Prostate gland (tissue), 2 donors: ENCODE results near the gene CABP4. TPM values are rescaled to one million over a fixed set of nuclear protein-coding genes. Genes with fewer than 3 reads are reported as not detected.
A peak's percentile ranks its signal among the peaks of the same experiment; 100 is the strongest.
"Not testable (repeated sequence)": the region's sequence is repeated elsewhere in the genome, so short reads cannot be mapped to it uniquely, and the experiment has no call there.

Experiments used
- DNase-seq: peaks from one replicate; pipeline ENCODE4 v3.0.0-alpha.2; 2019; ENCODE audit warnings: low spot score
- H3K27ac ChIP-seq, 2 donors: fragments of 200-600 bp; sonication (generic); 2 replicates each; pipeline ENCODE4 v1.5.1; 2017 to 2019
- H3K27me3 ChIP-seq: fragments of 200-600 bp; sonication (generic); replicated peaks from 2 replicates; pipeline ENCODE4 v1.5.1; 2019; ENCODE audit not compliant: insufficient read depth
- H3K36me3 ChIP-seq, 2 donors: fragments of 200-600 bp; sonication (generic); 1 replicate in 1 of 2; 2 replicates in 1 of 2; pipeline versions ENCODE4 v1.5.1 to v1.8.1; 2017 to 2019
- H3K4me1 ChIP-seq: fragments of 200-600 bp; sonication (generic); replicated peaks from 2 replicates; pipeline ENCODE4 v1.5.1; 2019
- H3K4me3 ChIP-seq, 2 donors: fragments of 200-600 bp; sonication (generic); 2 replicates each; pipeline ENCODE4 v1.5.1; 2017 to 2019
- H3K9me3 ChIP-seq: fragments of 200-600 bp; sonication (generic); 2 replicates; pipeline ENCODE4 v1.5.1; 2017
- POLR2A ChIP-seq: fragments of 450-650 bp; IDR thresholded peaks from one replicate; pipeline ENCODE4 v1.6.1; 2016; ENCODE audit warnings: antibody characterized with exemption, mild to moderate bottlenecking
- POLR2AphosphoS5 ChIP-seq: sonication (generic); formaldehyde crosslinking; IDR thresholded peaks from one replicate; pipeline ENCODE4 v1.6.1; 2017; ENCODE audit warnings: antibody characterized with exemption
- WGBS: methylation state at CpG from one replicate; pipeline ENCODE4 v1.1.5; 2018; 5-methylcytosine and 5-hydroxymethylcytosine counted together
- intact Hi-C: fragments of 100-400 bp; cut with DNase I; formaldehyde crosslinking; loops from one replicate; pipeline ENCODE4 v1.14.2; 2022
- total RNA-seq, 2 donors: library from RNA; depleted of rRNA; stranded (reverse); fragments of >200 nt; gene quantifications; one replicate each; pipeline ENCODE4 v1.1.0, GENCODE V29; 2016
- TF ChIP-seq, protein P1 (sequence below), 4 experiments: fragments of 200-600 bp in 2 of 4; fragments of 450-650 bp in 2 of 4; sonication (generic) in 2 of 4; IDR thresholded peaks; 1 replicate in 3 of 4; 2 replicates in 1 of 4; pipeline ENCODE4 v1.5.1; 2016 to 2019; ENCODE audit warnings: antibody characterized with exemption in 4 of 4, mild to moderate bottlenecking in 2 of 4, moderate library complexity in 2 of 4

Gene CABP4
- total RNA-seq, 2 donors from 2014 or later: 4.3 to 6.1 TPM

DNA sequence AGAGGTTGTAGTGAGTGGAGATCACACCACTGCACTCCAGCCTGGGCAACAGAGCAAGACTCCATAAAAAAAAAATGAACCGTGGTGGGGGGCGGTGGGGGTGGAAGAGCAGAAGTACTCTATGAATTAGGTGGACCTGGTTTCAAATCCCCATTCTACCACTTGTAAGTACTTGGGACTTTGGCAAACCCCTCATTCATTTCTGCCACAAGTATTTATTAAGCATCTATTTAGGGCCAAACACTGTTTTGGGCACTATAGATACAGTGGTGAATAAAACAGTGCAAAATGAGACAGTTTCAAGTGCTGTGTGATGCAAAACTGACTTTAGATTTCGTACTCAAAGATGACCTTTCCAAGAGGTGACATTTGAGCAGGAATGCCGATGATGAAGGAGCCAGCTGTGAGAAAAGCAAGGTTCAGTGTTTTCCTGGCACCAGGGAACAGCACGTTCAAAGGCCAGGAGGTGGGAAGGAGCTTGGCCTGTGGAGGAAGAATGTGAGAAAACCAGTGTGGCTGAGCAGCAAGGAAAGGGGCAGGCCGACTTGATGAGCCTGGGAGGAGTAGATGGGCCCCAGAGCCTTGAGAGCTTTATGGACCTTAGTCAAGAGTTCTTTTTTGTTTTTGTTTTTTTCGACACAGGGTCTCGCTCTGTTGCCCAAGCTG is 15.3 kb downstream of the CABP4 start:
- 81% methylated on average over 8 of the region's 8 CpGs for WGBS
- H3K27ac ChIP-seq: no peak overlapping the region

DNA sequence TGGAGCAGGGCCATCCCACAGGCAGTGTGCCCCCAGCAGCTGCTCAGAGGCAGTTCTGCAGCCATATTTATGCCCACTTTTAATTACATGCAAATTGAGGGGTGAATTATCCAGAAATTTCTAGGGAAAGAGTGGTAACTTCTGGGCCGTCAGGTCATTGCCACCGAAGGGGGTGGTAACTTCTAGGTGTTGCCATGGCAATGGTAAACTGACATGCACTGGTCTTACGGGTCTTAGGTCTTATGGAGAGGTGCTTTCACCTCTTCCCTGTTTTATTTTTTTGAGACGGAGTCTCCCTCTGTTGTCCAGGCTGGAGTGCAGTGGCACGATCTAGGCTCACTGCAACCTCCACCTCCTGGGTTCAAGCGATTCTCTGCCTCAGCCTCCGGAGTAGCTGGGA is 17.7 kb downstream of the CABP4 start:
- intact Hi-C loops: no loop called here

More for the DNA sequence above, 15.3 kb downstream of the CABP4 start:
- TF ChIP-seq, protein P1, sequence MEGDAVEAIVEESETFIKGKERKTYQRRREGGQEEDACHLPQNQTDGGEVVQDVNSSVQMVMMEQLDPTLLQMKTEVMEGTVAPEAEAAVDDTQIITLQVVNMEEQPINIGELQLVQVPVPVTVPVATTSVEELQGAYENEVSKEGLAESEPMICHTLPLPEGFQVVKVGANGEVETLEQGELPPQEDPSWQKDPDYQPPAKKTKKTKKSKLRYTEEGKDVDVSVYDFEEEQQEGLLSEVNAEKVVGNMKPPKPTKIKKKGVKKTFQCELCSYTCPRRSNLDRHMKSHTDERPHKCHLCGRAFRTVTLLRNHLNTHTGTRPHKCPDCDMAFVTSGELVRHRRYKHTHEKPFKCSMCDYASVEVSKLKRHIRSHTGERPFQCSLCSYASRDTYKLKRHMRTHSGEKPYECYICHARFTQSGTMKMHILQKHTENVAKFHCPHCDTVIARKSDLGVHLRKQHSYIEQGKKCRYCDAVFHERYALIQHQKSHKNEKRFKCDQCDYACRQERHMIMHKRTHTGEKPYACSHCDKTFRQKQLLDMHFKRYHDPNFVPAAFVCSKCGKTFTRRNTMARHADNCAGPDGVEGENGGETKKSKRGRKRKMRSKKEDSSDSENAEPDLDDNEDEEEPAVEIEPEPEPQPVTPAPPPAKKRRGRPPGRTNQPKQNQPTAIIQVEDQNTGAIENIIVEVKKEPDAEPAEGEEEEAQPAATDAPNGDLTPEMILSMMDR (IDR thresholded peaks at IDR 0.05): no peak
- no peak for TF ChIP-seq POLR2A
- TF ChIP-seq POLR2AphosphoS5: no peak
- H3K36me3 ChIP-seq: peaks cover 0 to 4% of the 10 kb centered on the region in 2 donors
- H3K4me1 ChIP-seq: peaks cover 4% of the 10 kb centered on the region
- no peaks in the 10 kb centered on the region for H3K27me3 ChIP-seq
- H3K4me3 ChIP-seq: no peak overlapping the region
- no peak for DNase-seq
- no peaks in the 10 kb centered on the region for H3K9me3 ChIP-seq
- intact Hi-C loops: no loop called here

DNA sequence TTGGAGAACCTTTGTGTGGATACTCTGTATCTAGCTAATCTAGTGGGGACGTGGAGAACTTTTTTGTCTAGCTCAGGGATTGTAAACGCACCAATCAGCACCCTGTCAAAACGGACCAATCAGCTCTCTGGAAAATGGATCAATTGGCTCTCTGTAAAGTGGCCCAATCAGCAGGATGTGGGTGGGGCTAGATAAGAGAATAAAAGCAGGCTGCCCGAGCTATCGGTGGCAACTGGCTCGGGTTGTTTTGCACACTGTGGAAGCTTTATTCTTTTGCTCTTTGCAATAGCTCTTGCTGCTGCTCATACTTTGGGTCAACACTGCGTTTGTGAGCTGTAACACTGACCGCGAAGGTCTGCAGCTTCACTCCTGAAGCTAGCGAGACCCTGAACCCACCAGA is 21.5 kb downstream of the CABP4 start:
- H3K27ac ChIP-seq, H3K36me3 ChIP-seq, H3K4me1 ChIP-seq, H3K9me3 ChIP-seq, intact Hi-C loops, H3K4me3 ChIP-seq, DNase-seq, H3K27me3 ChIP-seq: not testable (repeated sequence)
- 86% methylated on average over 10 of the region's 10 CpGs for WGBS

More for the DNA sequence above, 17.7 kb downstream of the CABP4 start:
- no peak overlapping the region for H3K4me3 ChIP-seq
- DNase-seq: no peak
- H3K27ac ChIP-seq: no peak overlapping the region
- H3K4me1 ChIP-seq: no peaks in the 10 kb centered on the region
- TF ChIP-seq POLR2AphosphoS5: no peak
- TF ChIP-seq POLR2A: no peak
- TF ChIP-seq, protein P1 (IDR thresholded peaks at IDR 0.05): no peak
- no peaks in the 10 kb centered on the region for H3K27me3 ChIP-seq
- no peaks in the 10 kb centered on the region for H3K9me3 ChIP-seq
- H3K36me3 ChIP-seq: no peaks in the 10 kb centered on the region
- WGBS: 75% methylated on average over 7 of the region's 7 CpGs

DNA sequence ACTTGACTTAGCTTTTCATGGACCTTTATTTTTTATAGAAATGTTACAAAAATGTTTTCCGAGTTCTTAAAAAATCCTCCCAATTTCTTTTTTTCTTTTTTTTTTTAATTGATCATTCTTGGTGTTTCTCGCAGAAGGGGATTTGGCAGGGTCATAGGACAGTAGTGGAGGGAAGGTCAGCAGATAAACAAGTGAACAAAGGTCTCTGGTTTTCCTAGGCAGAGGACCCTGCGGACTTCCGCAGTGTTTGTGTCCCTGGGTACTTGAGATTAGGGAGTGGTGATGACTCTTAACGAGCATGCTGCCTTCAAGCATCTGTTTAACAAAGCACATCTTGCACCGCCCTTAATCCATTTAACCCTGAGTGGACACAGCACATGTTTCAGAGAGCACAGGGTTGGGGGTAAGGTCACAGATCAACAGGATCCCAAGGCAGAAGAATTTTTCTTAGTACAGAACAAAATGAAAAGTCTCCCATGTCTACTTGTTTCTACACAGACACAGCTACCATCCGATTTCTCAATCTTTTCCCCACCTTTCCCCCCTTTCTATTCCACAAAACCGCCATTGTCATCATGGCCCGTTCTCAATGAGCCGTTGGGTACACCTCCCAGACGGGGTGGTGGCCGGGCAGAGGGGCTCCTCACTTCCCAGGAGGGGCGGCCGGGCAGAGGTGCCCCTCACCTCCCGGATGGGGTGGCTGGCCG is 22.3 kb downstream of the CABP4 start:
- H3K9me3 ChIP-seq, H3K27me3 ChIP-seq, intact Hi-C loops, DNase-seq, H3K36me3 ChIP-seq, H3K4me1 ChIP-seq, H3K27ac ChIP-seq, H3K4me3 ChIP-seq: not testable (repeated sequence)
- 80% methylated on average over 15 of the region's 16 CpGs for WGBS

DNA sequence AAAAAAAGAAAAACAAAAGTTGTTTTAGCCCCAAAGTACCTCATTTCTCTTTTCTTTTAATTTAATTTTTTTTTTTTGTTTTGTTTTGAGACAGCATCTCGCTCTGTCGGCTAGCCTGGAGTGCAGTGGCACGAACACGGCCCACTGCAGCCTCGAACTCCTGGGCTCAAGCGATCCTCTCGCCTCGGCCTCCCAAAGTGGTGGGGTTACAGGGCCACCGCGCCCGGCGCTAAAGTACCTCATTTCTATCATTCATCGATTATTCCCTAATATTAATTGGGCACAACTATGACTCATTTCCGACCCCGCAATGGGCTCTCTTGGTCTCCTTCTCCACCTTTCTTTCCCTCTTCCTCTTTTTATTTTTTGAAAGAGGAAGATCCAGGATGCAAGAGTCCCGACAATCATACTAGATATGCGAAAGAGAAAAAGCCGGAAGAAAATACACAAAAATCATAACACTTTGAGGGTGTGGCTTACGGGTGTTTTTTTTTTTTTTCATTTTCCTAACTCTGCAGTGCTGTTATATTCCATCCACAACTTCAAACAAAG is 27.2 kb downstream of the CABP4 start:
- intact Hi-C loops: no loop called here
- TF ChIP-seq POLR2A (no peak), POLR2AphosphoS5 (no peak)
- TF ChIP-seq, protein P1 (IDR thresholded peaks at IDR 0.05): no peak
- Histone ChIP-seq H3K27ac (peak overlapping the region; percentile 77 to 85), H3K4me1 (peaks cover 6% of the 10 kb centered on the region), H3K27me3 (no peaks in the 10 kb centered on the region), H3K9me3 (no peaks in the 10 kb centered on the region), H3K36me3 (no peaks in the 10 kb centered on the region), H3K4me3 (peak overlapping the region; percentile 45 to 46)
- 46% methylated on average over 19 of the region's 19 CpGs for WGBS
- DNase-seq: no peak
